Activated CD4-positive, alpha-beta T cell treated with anti-CD3 and anti-CD28 coated beads, Interleukin-2, amount 10 ng/mL, durations not matched to agents 24 days and 14 days (primary cell): ENCODE results near the gene TTK. TPM values are rescaled to one million over a fixed set of nuclear protein-coding genes. Genes with fewer than 3 reads are reported as not detected.
"Not testable (repeated sequence)": the region's sequence is repeated elsewhere in the genome, so short reads cannot be mapped to it uniquely, and the experiment has no call there.

ENCODE experiments used
- DNase-seq: peaks from one replicate; pipeline ENCODE4 v3.0.0; 2022
- H3K27ac Mint-ChIP-seq: one replicate; pipeline ENCODE4 v1.8.0; 2022; ENCODE audit warnings: mild to moderate bottlenecking, mixed read lengths
- H3K27me3 Mint-ChIP-seq: one replicate; pipeline ENCODE4 v1.8.0; 2022; ENCODE audit warnings: mixed read lengths
- H3K36me3 Mint-ChIP-seq: one replicate; pipeline ENCODE4 v1.8.0; 2022; ENCODE audit warnings: low read depth, mild to moderate bottlenecking, mixed read lengths
- H3K4me1 Mint-ChIP-seq: one replicate; pipeline ENCODE4 v1.8.0; 2021; ENCODE audit warnings: mixed read lengths
- H3K4me3 Mint-ChIP-seq: one replicate; pipeline ENCODE4 v1.8.0; 2022; ENCODE audit warnings: mild to moderate bottlenecking, moderate library complexity, mixed read lengths
- H3K9me3 Mint-ChIP-seq: one replicate; pipeline ENCODE4 v1.8.0; 2021; ENCODE audit warnings: mixed read lengths
- intact Hi-C: fragments of 100-400 bp; cut with micrococcal nuclease; formaldehyde crosslinking; loops from one replicate; pipeline ENCODE4 v1.15.1; 2023
- total RNA-seq: library from RNA; stranded (reverse); gene quantifications from 2 replicates; pipeline ENCODE4 v1.2.3, GENCODE V29; 2022

The TTK gene
- total RNA-seq, 1 donor from 2014 or later, result 22.4 TPM

GRCh38 chr6:80003826-80004172, 650 bp upstream of the TTK start:
- DNase-seq, result peak; percentile 81
- Mint-ChIP-seq H3K27ac (peak overlapping the region; percentile 96), H3K36me3 (peaks cover 15% of the 10 kb centered on the region), H3K9me3 (no peaks in the 10 kb centered on the region), H3K4me3 (peak overlapping the region; percentile 98), H3K4me1 (peaks cover 34% of the 10 kb centered on the region), H3K27me3 (peaks cover 8% of the 10 kb centered on the region)
- intact Hi-C loops, result loop anchor here (1.0 to 10.0 kb wide), 7 partner anchors 29 to 1751 kb away; partner anchors contain the start of genes BCKDHB, ELOVL4, IRAK1BP1 and TENT5A

- peak overlapping the region; percentile 98 for H3K4me3 Mint-ChIP-seq
- peaks cover 41% of the 10 kb centered on the region for H3K4me1 Mint-ChIP-seq
- H3K36me3 Mint-ChIP-seq, result peaks cover 25% of the 10 kb centered on the region
- no peak for DNase-seq
- intact Hi-C loops, result loop anchor here (2.0 to 10.0 kb wide), 2 partner anchors 27 to 1749 kb away; partner anchors contain the start of gene TENT5A
- H3K9me3 Mint-ChIP-seq, result no peaks in the 10 kb centered on the region
- peaks cover 6% of the 10 kb centered on the region for H3K27me3 Mint-ChIP-seq
- peak overlapping the region; percentile 96 for H3K27ac Mint-ChIP-seq
These were observed 957 bp downstream of the TTK start for GRCh38 chr6:80005406-80005805.

- Mint-ChIP-seq H3K4me1 (peaks cover 44% of the 10 kb centered on the region), H3K4me3 (peak overlapping the region; percentile 98), H3K9me3 (no peaks in the 10 kb centered on the region), H3K27me3 (peaks cover 2% of the 10 kb centered on the region), H3K36me3 (peaks cover 32% of the 10 kb centered on the region), H3K27ac (no peak overlapping the region)
- no peak for DNase-seq
- intact Hi-C loops, result loop anchor here (10.0 kb wide), 1 partner anchor 1748 kb away; the partner anchor contains the start of gene TENT5A
These were observed 2.1 kb downstream of the TTK start for GRCh38 chr6:80006541-80006940.

DNA sequence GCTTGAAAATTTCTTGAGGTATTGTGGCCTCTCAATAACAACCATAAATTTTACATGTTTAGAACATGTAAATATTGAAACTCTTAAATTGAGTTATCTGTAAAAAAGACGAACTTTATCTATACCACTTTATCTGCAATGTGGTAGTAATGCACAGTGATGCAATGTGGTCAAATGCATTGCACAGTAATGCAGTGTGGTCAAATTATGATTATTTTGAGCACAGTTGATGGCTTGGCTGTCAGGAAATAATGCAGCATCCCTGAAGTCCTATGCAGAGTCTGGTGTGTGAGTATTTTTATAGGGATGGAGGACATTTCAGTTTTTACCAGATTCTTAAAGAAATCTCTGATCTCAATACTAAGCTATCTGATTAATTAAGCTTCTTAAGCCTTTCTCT, 5.1 kb downstream of the TTK start:
- Mint-ChIP-seq H3K36me3 (peaks cover 53% of the 10 kb centered on the region), H3K27me3 (no peaks in the 10 kb centered on the region), H3K4me1 (peaks cover 34% of the 10 kb centered on the region), H3K9me3 (no peaks in the 10 kb centered on the region), H3K4me3 (no peak overlapping the region), H3K27ac (no peak overlapping the region)
- DNase-seq, result no peak
- intact Hi-C loops, result loop anchor here (10.0 kb wide), 1 partner anchor 1745 kb away; the partner anchor contains the start of gene TENT5A

DNA sequence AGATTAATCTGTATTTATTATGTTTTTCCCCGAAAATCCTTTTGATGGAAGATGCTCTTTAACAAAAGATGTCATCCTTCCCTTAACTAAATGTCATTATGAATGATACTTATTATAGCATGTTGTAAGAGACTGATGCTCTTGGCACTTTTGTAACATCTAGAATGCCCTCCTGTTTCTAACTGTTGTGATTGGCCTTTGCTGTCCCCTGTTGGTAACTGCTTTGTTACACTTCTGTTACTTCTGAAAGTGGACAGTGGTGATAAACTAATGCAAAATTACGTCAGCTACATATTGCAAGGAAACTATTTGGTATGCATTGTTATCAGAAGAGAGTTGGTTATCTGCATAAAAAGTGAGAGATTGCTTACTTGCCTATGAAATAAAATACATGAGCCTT, 5.8 kb downstream of the TTK start:
- Mint-ChIP-seq H3K27ac (no peak overlapping the region), H3K4me1 (peaks cover 27% of the 10 kb centered on the region), H3K9me3 (no peaks in the 10 kb centered on the region), H3K4me3 (no peak overlapping the region), H3K27me3 (no peaks in the 10 kb centered on the region), H3K36me3 (peaks cover 57% of the 10 kb centered on the region)
- no peak for DNase-seq
- intact Hi-C loops, result no loop called here

GRCh38 chr6:80015839-80016435, 11.5 kb downstream of the TTK start:
- no peaks in the 10 kb centered on the region for H3K9me3 Mint-ChIP-seq
- intact Hi-C loops, result no loop called here
- no peak overlapping the region for H3K27ac Mint-ChIP-seq
- H3K4me3 Mint-ChIP-seq, result no peak overlapping the region
- no peaks in the 10 kb centered on the region for H3K4me1 Mint-ChIP-seq
- peaks cover 42% of the 10 kb centered on the region for H3K36me3 Mint-ChIP-seq
- no peak for DNase-seq
- H3K27me3 Mint-ChIP-seq, result no peaks in the 10 kb centered on the region

- Mint-ChIP-seq H3K36me3 (peaks cover 22% of the 10 kb centered on the region), H3K4me3 (no peak overlapping the region), H3K27ac (no peak overlapping the region)
These were observed 16.1 kb downstream of the TTK start for GRCh38 chr6:80020381-80021120.

GRCh38 chr6:80021131-80021530, 16.7 kb downstream of the TTK start:
- intact Hi-C loops, result no loop called here
- Mint-ChIP-seq H3K27me3 (no peaks in the 10 kb centered on the region), H3K27ac (no peak overlapping the region), H3K36me3 (peaks cover 21% of the 10 kb centered on the region), H3K4me3 (no peak overlapping the region), H3K4me1 (no peaks in the 10 kb centered on the region), H3K9me3 (no peaks in the 10 kb centered on the region)
- DNase-seq, result no peak

More at GRCh38 chr6:80020381-80021120, 16.1 kb downstream of the TTK start:
- Mint-ChIP-seq H3K4me1 (no peaks in the 10 kb centered on the region), H3K27me3 (no peaks in the 10 kb centered on the region), H3K9me3 (no peaks in the 10 kb centered on the region)
- intact Hi-C loops, result no loop called here
- DNase-seq, result no peak

- no peak overlapping the region for H3K27ac Mint-ChIP-seq
- H3K9me3 Mint-ChIP-seq, result no peaks in the 10 kb centered on the region
- no peak for DNase-seq
- no peak overlapping the region for H3K4me3 Mint-ChIP-seq
- no peaks in the 10 kb centered on the region for H3K27me3 Mint-ChIP-seq
- intact Hi-C loops, result no loop called here
- H3K36me3 Mint-ChIP-seq, result peaks cover 24% of the 10 kb centered on the region
- no peaks in the 10 kb centered on the region for H3K4me1 Mint-ChIP-seq
These were observed 17.1 kb downstream of the TTK start for GRCh38 chr6:80021591-80021990.

- Mint-ChIP-seq H3K27me3 (no peaks in the 10 kb centered on the region), H3K27ac (no peak overlapping the region), H3K36me3 (peaks cover 21% of the 10 kb centered on the region), H3K4me3 (no peak overlapping the region), H3K4me1 (no peaks in the 10 kb centered on the region), H3K9me3 (no peaks in the 10 kb centered on the region)
- DNase-seq, result no peak
- intact Hi-C loops, result no loop called here
These were observed 18.4 kb downstream of the TTK start for GRCh38 chr6:80022803-80023202.

DNA sequence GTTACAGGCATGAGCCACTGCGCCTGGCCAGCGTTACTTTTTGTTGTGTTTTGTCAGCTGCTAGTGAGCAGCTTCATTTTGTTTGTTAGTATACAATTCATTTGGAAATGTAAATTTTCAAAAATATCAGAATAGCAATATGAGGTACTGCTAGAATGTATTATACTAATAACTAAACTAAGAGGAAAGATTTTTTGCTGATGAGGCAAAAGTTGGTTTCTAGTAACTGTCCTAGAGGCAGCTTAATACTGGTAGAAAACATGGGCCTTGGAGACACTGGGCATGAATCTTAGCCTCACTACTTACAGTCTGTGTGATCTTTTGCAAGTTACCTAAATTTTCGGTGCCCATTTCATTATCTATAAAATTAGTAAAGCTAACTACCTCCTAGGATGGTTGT, 24.1 kb downstream of the TTK start:
- Mint-ChIP-seq H3K9me3 (peaks cover 5% of the 10 kb centered on the region), H3K4me3 (no peak overlapping the region), H3K27ac (no peak overlapping the region), H3K4me1 (peaks cover 11% of the 10 kb centered on the region), H3K27me3 (no peaks in the 10 kb centered on the region), H3K36me3 (peaks cover 43% of the 10 kb centered on the region)
- intact Hi-C loops, result no loop called here
- DNase-seq, result no peak

- peaks cover 43% of the 10 kb centered on the region for H3K36me3 Mint-ChIP-seq
These were observed 25.0 kb downstream of the TTK start for GRCh38 chr6:80029470-80029869.

DNA sequence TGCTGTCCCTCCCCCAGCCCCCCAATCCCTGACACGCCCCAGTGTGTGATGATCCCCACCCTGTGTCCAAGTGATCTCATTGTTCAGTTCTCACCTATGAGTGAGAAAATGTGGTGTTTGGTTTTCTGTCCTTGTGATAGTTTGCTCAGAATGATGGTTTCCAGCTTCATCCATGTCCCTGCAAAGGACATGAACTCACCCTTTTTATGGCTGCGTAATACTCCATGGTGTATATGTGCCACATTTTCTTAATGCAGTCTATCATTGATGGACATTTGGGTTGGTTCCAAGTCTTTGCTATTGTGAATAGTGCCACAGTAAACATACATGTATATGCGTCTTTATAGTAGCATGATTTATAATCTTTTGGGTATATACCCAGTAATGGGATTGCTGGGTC, 43.8 kb downstream of the TTK start:
- H3K27me3 Mint-ChIP-seq, intact Hi-C loops, H3K4me3 Mint-ChIP-seq, H3K27ac Mint-ChIP-seq, DNase-seq, H3K4me1 Mint-ChIP-seq: not testable (repeated sequence)
- Mint-ChIP-seq H3K36me3 (peaks cover 39% of the 10 kb centered on the region), H3K9me3 (peaks cover 14% of the 10 kb centered on the region)

More at GRCh38 chr6:80029470-80029869, 25.0 kb downstream of the TTK start:
- Mint-ChIP-seq H3K4me1 (peaks cover 11% of the 10 kb centered on the region), H3K27me3 (no peaks in the 10 kb centered on the region), H3K4me3 (no peak overlapping the region), H3K27ac (peak overlapping the region; percentile 39), H3K9me3 (peaks cover 5% of the 10 kb centered on the region)
- no peak for DNase-seq
- intact Hi-C loops, result no loop called here

DNA sequence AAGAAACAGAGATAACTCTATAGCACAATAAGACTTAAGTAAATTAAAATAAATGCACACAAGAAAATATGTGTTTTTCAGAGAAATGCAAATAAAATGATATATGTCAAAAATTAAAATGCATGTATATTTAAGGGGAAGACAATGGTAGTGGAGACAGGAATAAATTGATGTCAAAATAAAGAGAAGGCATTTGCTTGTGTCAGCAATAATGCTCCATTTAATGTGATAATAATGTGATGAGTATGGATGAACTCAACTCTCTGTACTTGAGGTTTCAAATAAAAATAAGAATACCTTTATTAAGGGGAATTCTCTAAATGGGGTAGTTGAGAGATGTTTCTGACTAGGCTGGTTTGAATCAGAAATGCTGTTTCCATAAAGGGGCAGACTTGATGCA, 56.3 kb downstream of the TTK start:
- intact Hi-C loops, result no loop called here
- H3K4me3 Mint-ChIP-seq, result no peak overlapping the region
- no peaks in the 10 kb centered on the region for H3K9me3 Mint-ChIP-seq
- H3K36me3 Mint-ChIP-seq, result no peaks in the 10 kb centered on the region
- H3K27ac Mint-ChIP-seq, result no peak overlapping the region
- no peaks in the 10 kb centered on the region for H3K27me3 Mint-ChIP-seq
- H3K4me1 Mint-ChIP-seq, result no peaks in the 10 kb centered on the region
- DNase-seq, result no peak
